OCI-LY3 (cell line): ENCODE data around the gene WDR5.

Experiments
- H2AFZ ChIP-seq: fragments of 200-600, 300-600 bp; shearing (Covaris generic); 2 replicates; pipeline ENCODE4 v1.6.0; 2014; ENCODE audit warnings: antibody characterized with exemption, low read depth, low read length
- H3K27ac ChIP-seq: fragments of 200-600, 300-600 bp; sonication (generic); 2 replicates; pipeline ENCODE4 v1.5.1; 2014; ENCODE audit warnings: mild to moderate bottlenecking, low read length, moderate library complexity, mixed read lengths
- H3K27me3 ChIP-seq: fragments of 200-600, 300-600 bp; sonication (generic); 2 replicates; pipeline ENCODE4 v1.6.1; 2014; ENCODE audit warnings: low read depth, low read length, mixed read lengths
- H3K36me3 ChIP-seq: fragments of 200-600, 300-600 bp; sonication (generic); replicated peaks from 2 replicates; pipeline ENCODE3; 2014; ENCODE audit warnings: low read depth, low read length, mixed read lengths
- H3K4me1 ChIP-seq: fragments of 300-600, 200-600 bp; sonication (generic); 2 replicates; pipeline ENCODE4 v1.6.1; 2014; ENCODE audit warnings: low read length, mixed read lengths
- H3K4me2 ChIP-seq: fragments of 200-600, 300-600 bp; sonication (generic); 2 replicates; pipeline ENCODE4 v1.6.1; 2014; ENCODE audit warnings: low read length, mixed read lengths
- H3K4me3 ChIP-seq: fragments of 300-600, 200-600 bp; sonication (generic); 2 replicates; pipeline ENCODE4 v1.5.1; 2014; ENCODE audit warnings: antibody characterized with exemption, mild to moderate bottlenecking, low read length, moderate library complexity
- H3K79me2 ChIP-seq: fragments of 300-600, 200-600 bp; shearing (Covaris generic); 2 replicates; pipeline ENCODE4 v1.6.1; 2014; ENCODE audit warnings: mild to moderate bottlenecking, low read length, mixed read lengths
- H3K9ac ChIP-seq: fragments of 300-600, 200-600 bp; shearing (Covaris generic); 2 replicates; pipeline ENCODE4 v1.6.0; 2014; ENCODE audit warnings: mild to moderate bottlenecking, low read length, moderate library complexity
- H3K9me3 ChIP-seq: fragments of 200-600, 300-600 bp; shearing (Covaris generic); 2 replicates; pipeline ENCODE4 v1.6.1; 2014; ENCODE audit warnings: low read length, mixed read lengths; ENCODE audit not compliant: insufficient read depth
- H4K20me1 ChIP-seq: fragments of 200-600, 300-600 bp; sonication (generic); 2 replicates; pipeline ENCODE4 v1.6.1; 2016; ENCODE audit warnings: low read length, mixed read lengths; ENCODE audit not compliant: insufficient read depth
- EZH2phosphoT487 ChIP-seq: fragments of 200-600 bp; shearing (Covaris generic); IDR thresholded peaks from 2 replicates; pipeline ENCODE4 v1.6.1; 2018; ENCODE audit warnings: antibody characterized with exemption, mixed run types, low read depth
- TF ChIP-seq, protein P1 (sequence below): fragments of 200-600, 300-600 bp; sonication (generic); IDR thresholded peaks from 2 replicates; pipeline ENCODE4 v1.5.1; 2014; ENCODE audit warnings: antibody characterized with exemption, low read length, low read depth

WDR5 gene

DNA sequence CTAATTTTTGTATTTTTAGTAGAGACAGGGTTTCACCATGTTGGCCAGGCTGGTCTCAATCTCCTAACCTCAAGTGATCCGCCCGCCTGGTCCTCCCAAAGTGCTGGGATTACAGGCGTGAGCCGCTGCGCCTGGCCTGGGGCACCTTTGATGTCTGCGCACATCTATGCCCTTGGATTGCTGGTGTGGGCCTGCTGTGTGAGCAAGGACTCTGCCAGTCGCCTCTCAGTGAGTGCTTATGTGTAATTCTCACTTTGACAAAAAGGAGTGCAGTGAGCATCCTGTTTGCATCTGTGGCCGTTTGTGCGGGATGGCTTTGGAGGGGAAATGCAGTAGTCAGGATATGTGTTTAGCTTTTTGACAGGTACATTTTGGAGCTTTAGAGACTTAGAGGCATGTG lies 9.4 kb downstream of the WDR5 start:
- Histone ChIP-seq H3K27me3 (no peaks in the 10 kb centered on the region), H3K36me3 (peaks cover 69% of the 10 kb centered on the region), H3K79me2 (peaks cover 5% of the 10 kb centered on the region), H3K4me3 (no peak overlapping the region), H4K20me1 (peaks cover 27% of the 10 kb centered on the region), H3K9ac (no peak overlapping the region), H3K9me3 (no peaks in the 10 kb centered on the region), H2AFZ (no peak overlapping the region), H3K27ac (no peak overlapping the region), H3K4me2 (no peak overlapping the region), H3K4me1 (peaks cover 18% of the 10 kb centered on the region)
- TF ChIP-seq EZH2phosphoT487, result no peak
- TF ChIP-seq, protein P1, sequence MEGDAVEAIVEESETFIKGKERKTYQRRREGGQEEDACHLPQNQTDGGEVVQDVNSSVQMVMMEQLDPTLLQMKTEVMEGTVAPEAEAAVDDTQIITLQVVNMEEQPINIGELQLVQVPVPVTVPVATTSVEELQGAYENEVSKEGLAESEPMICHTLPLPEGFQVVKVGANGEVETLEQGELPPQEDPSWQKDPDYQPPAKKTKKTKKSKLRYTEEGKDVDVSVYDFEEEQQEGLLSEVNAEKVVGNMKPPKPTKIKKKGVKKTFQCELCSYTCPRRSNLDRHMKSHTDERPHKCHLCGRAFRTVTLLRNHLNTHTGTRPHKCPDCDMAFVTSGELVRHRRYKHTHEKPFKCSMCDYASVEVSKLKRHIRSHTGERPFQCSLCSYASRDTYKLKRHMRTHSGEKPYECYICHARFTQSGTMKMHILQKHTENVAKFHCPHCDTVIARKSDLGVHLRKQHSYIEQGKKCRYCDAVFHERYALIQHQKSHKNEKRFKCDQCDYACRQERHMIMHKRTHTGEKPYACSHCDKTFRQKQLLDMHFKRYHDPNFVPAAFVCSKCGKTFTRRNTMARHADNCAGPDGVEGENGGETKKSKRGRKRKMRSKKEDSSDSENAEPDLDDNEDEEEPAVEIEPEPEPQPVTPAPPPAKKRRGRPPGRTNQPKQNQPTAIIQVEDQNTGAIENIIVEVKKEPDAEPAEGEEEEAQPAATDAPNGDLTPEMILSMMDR, result no peak

DNA sequence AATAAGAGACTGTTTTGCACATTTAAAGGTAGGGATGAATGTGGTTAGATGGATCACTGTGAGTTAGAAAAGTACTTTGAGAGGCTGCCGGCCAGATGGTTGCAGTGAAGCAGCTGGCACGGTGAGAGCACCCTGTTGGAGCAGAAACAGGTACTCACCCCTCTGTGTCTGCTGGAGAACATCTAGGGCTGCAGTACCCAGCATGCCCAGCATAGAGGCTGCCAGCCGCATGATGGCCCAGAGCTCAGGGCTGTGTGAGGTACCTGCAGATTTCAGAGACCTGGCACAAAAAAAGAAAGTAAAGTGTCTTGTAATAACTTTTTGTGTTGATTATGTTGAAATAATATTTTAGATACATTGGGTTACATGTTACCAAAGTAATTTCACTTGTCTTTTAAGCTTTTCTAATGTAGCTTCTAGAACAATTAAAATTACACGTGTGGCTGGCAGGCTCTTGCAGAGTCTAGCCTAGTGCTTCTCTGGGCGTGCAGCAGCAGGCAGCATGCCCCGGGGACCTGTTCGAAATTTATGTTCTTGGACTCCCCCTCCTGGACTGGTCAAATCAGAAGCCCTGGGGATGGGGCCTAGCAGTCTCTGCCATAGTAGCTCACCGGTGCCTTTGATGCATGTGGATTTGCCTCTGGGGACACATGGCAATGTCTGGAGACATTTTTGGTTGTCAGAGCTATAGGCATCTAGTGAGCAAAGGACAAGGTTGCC lies 11.1 kb downstream of the WDR5 start:
- Histone ChIP-seq H3K79me2 (no peaks in the 10 kb centered on the region; the same call in 1 of the 2 replicates), H3K27me3 (no peaks in the 10 kb centered on the region), H3K36me3 (peaks cover 67% of the 10 kb centered on the region), H4K20me1 (peaks cover 43% of the 10 kb centered on the region), H3K9ac (no peak overlapping the region), H3K27ac (no peak overlapping the region), H2AFZ (no peak overlapping the region), H3K4me3 (no peak overlapping the region), H3K4me2 (no peak overlapping the region), H3K9me3 (no peaks in the 10 kb centered on the region), H3K4me1 (peaks cover 27% of the 10 kb centered on the region)
- TF ChIP-seq EZH2phosphoT487, result no peak
- TF ChIP-seq, protein P1, result no peak

DNA sequence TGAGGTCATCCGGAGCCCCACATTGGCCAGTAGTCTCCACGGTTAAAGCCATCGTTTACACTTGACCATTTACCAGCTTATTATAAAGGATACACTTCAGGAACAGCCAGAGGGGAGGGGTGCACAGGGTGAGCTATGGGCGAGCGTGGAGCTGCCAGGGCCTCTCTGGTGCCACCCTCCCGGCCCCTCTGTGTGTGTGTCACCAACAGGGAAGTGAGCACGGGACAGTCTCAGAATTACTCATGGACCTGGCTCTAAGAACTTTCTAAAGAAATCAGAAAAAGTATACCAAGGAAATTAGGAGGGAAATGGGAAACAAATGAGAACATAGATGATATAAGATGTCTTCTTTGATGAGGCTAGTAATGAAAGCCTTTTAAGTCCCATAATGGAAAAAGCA lies 13.5 kb downstream of the WDR5 start:
- H3K9me3 ChIP-seq, result no peaks in the 10 kb centered on the region
- no peak overlapping the region for H3K9ac ChIP-seq
- H4K20me1 ChIP-seq, result peaks cover 48% of the 10 kb centered on the region
- H3K36me3 ChIP-seq, result peaks cover 63% of the 10 kb centered on the region
- no peak overlapping the region for H3K4me2 ChIP-seq
- H3K4me1 ChIP-seq, result peaks cover 27% of the 10 kb centered on the region
- no peak overlapping the region for H3K27ac ChIP-seq
- H2AFZ ChIP-seq, result no peak overlapping the region
- TF ChIP-seq EZH2phosphoT487, result no peak
- TF ChIP-seq, protein P1, result no peak
- no peaks in the 10 kb centered on the region for H3K27me3 ChIP-seq
- H3K4me3 ChIP-seq, result no peak overlapping the region
- H3K79me2 ChIP-seq, result no peaks in the 10 kb centered on the region; the same call in 1 of the 2 replicates

DNA sequence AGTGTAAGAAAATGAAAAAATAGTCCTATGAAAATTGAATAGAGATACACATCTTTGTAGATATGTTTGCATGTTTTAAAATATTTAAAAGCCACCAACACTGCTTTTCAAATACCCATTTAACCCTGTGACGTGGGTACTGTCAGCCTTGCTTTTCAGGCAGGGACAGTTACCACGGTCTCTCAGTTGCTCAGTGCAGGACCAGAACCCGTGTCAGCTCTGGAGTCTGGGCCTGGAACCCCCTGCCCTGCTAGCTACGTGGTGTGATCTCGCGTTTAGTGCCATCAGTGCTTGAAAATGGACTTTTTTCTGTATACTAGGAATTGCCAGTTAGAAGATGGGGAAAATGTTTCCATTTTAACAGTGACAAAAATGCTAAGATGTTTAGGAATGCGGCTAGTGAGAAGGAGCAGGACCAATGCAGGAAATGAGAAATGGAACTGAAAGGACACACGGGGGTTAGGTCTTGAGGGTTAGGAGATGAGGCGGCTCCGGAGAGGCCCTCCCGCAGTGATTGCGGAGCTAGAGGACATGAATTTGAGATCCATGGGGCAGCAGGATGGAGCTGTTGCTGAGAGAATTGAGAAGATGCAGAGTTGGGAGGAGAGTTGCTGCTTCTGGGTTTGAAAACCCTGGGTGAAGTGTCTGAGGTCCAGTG lies 14.8 kb downstream of the WDR5 start:
- peaks cover 48% of the 10 kb centered on the region for H4K20me1 ChIP-seq
- H3K79me2 ChIP-seq, result no peaks in the 10 kb centered on the region; the same call in 1 of the 2 replicates
- no peaks in the 10 kb centered on the region for H3K27me3 ChIP-seq
- TF ChIP-seq, protein P1, result no peak
- no peak for TF ChIP-seq EZH2phosphoT487
- no peak overlapping the region for H3K9ac ChIP-seq
- no peak overlapping the region for H2AFZ ChIP-seq
- peak overlapping the region; percentile 3 for H3K4me2 ChIP-seq
- peaks cover 65% of the 10 kb centered on the region for H3K36me3 ChIP-seq
- peaks cover 27% of the 10 kb centered on the region for H3K4me1 ChIP-seq
- H3K4me3 ChIP-seq, result no peak overlapping the region
- no peak overlapping the region for H3K27ac ChIP-seq
- H3K9me3 ChIP-seq, result no peaks in the 10 kb centered on the region
